Thyroid gland (tissue), 4 donors: ENCODE measurements around the gene ERCC1.
"Not testable (repeated sequence)": the region's sequence is repeated elsewhere in the genome, so short reads cannot be mapped to it uniquely, and the experiment has no call there.

Experiments
- CTCF ChIP-seq, 6 experiments: fragments of 200-600 bp in 3 of 6; fragments of 450-650 bp in 3 of 6; sonication (generic) in 3 of 6; IDR thresholded peaks; one replicate each; pipeline ENCODE4 v1.5.1; 2016 to 2019; ENCODE audit warnings: antibody characterized with exemption in 6 of 6, mild to moderate bottlenecking in 2 of 6, inconsistent platforms in 1 of 6, moderate library complexity in 1 of 6
- POLR2A ChIP-seq, 2 donors: fragments of 450-650 bp; IDR thresholded peaks; one replicate each; pipeline ENCODE4 v1.6.1; 2017; ENCODE audit warnings: antibody characterized with exemption in 2 of 2, mild to moderate bottlenecking in 2 of 2, moderate library complexity in 1 of 2

- TF ChIP-seq CTCF, POLR2A (IDR thresholded peaks at IDR 0.05): not testable (repeated sequence)
These were observed 7.3 kb upstream of the ERCC1 start for GRCh38 chr19:45431008-45431407.
